ENCODE measurements around the gene SLIT3. TPM values are rescaled to one million over a fixed set of nuclear protein-coding genes. Genes with fewer than 3 reads are reported as not detected.
A peak's percentile ranks its signal among the peaks of the same experiment; 100 is the strongest.

SLIT3 gene
- total RNA-seq, 4 donors from 2014 or later, result 10.8 to 30.8 (median 18.4) TPM

- no peaks in the 10 kb centered on the region for H3K36me3 ChIP-seq
- 76% methylated on average over 15 of the region's 15 CpGs for WGBS
- H3K4me3 ChIP-seq, result no peak overlapping the region
- no peak overlapping the region for H3K27ac ChIP-seq
- TF ChIP-seq POLR2A (IDR thresholded peaks at IDR 0.05) (no peak), CTCF (IDR thresholded peaks at IDR 0.05) (no peak), EP300 (IDR thresholded peaks at IDR 0.05) (no peak), POLR2AphosphoS5 (IDR thresholded peaks at IDR 0.05) (no peak)
- no peaks in the 10 kb centered on the region for H3K27me3 ChIP-seq
- no peaks in the 10 kb centered on the region for H3K9me3 ChIP-seq
- DNase-seq (ENCODE audit: low spot score in 2 of 2), result no peak
- peaks cover 27% of the 10 kb centered on the region for H3K4me1 ChIP-seq
These were observed 195.9 kb downstream of the SLIT3 start for GRCh38 chr5:169104937-169105494.

- no peak overlapping the region for H3K27ac ChIP-seq
- H3K9me3 ChIP-seq, result no peaks in the 10 kb centered on the region
- WGBS, result 46% methylated on average over 10 of the region's 11 CpGs
These were observed 197.3 kb downstream of the SLIT3 start for GRCh38 chr5:169103586-169104181.

GRCh38 chr5:169101966-169102365 is 199.0 kb downstream of the SLIT3 start:
- TF ChIP-seq CTCF (IDR thresholded peaks at IDR 0.05) (no peak), EP300 (IDR thresholded peaks at IDR 0.05) (no peak), POLR2A (IDR thresholded peaks at IDR 0.05) (no peak), POLR2AphosphoS5 (IDR thresholded peaks at IDR 0.05) (no peak)
- peak overlapping the region; percentile 77 for H3K27ac ChIP-seq
- no peaks in the 10 kb centered on the region for H3K27me3 ChIP-seq
- H3K36me3 ChIP-seq, result no peaks in the 10 kb centered on the region
- H3K9me3 ChIP-seq, result no peaks in the 10 kb centered on the region
- H3K4me3 ChIP-seq, result no peak overlapping the region
- DNase-seq (ENCODE audit: low spot score in 2 of 2), result no peak
- 79% methylated on average over 2 of the region's 2 CpGs for WGBS
- peaks cover 39% of the 10 kb centered on the region for H3K4me1 ChIP-seq

More at GRCh38 chr5:169103586-169104181, 197.3 kb downstream of the SLIT3 start:
- Histone ChIP-seq H3K4me1 (peaks cover 35% of the 10 kb centered on the region), H3K36me3 (no peaks in the 10 kb centered on the region), H3K27me3 (no peaks in the 10 kb centered on the region), H3K4me3 (no peak overlapping the region)
- DNase-seq (ENCODE audit: low spot score in 2 of 2), result no peak
- TF ChIP-seq CTCF (IDR thresholded peaks at IDR 0.05) (no peak), EP300 (IDR thresholded peaks at IDR 0.05) (no peak), POLR2A (IDR thresholded peaks at IDR 0.05) (no peak), POLR2AphosphoS5 (IDR thresholded peaks at IDR 0.05) (no peak)

GRCh38 chr5:169100735-169101075 is 200.2 kb downstream of the SLIT3 start:
- DNase-seq (ENCODE audit: low spot score in 2 of 2), result peak in 1 of 2 donors; percentile 70
- Histone ChIP-seq H3K27ac (peak overlapping the region; percentile 77), H3K36me3 (no peaks in the 10 kb centered on the region), H3K4me1 (peaks cover 39% of the 10 kb centered on the region), H3K27me3 (no peaks in the 10 kb centered on the region), H3K9me3 (no peaks in the 10 kb centered on the region), H3K4me3 (no peak overlapping the region)
- no peak for TF ChIP-seq CTCF (IDR thresholded peaks at IDR 0.05)
- peak in 1 of 3 donors; percentile 49 for TF ChIP-seq POLR2AphosphoS5 (IDR thresholded peaks at IDR 0.05)
- TF ChIP-seq POLR2A (IDR thresholded peaks at IDR 0.05), result no peak
- 28% methylated on average over 2 of the region's 2 CpGs for WGBS

GRCh38 chr5:169099801-169100734 is 200.9 kb downstream of the SLIT3 start:
- no peak for TF ChIP-seq CTCF (IDR thresholded peaks at IDR 0.05)
- TF ChIP-seq POLR2AphosphoS5 (IDR thresholded peaks at IDR 0.05), result no peak
- TF ChIP-seq POLR2A (IDR thresholded peaks at IDR 0.05), result no peak
- TF ChIP-seq EP300 (IDR thresholded peaks at IDR 0.05), result no peak
- H3K9me3 ChIP-seq, result no peaks in the 10 kb centered on the region
- H3K4me3 ChIP-seq, result no peak overlapping the region
- peaks cover 39% of the 10 kb centered on the region for H3K4me1 ChIP-seq
- H3K27ac ChIP-seq, result peak overlapping the region; percentile 77
- no peak for DNase-seq (ENCODE audit: low spot score in 2 of 2)
- H3K27me3 ChIP-seq, result no peaks in the 10 kb centered on the region
- no peaks in the 10 kb centered on the region for H3K36me3 ChIP-seq
- WGBS, result 64% methylated on average over 10 of the region's 10 CpGs

Measured in suprapubic skin (tissue), 4 donors.